Stimulated activated CD8-positive, alpha-beta memory T cell treated with anti-CD3 and anti-CD28 coated beads, Interleukin-15, amount 100 ng/mL, for 48 hours (primary cell): ENCODE measurements around the gene CNTNAP2.
A peak's percentile ranks its signal among the peaks of the same experiment; 100 is the strongest.
"Not testable (repeated sequence)": the region's sequence is repeated elsewhere in the genome, so short reads cannot be mapped to it uniquely, and the experiment has no call there.

Experiments used
- DNase-seq, 2 donors: peaks; one replicate each; pipeline ENCODE4 v3.0.0-alpha.2; 2020; ENCODE audit warnings: low read depth in 2 of 2

Gene CNTNAP2

DNA sequence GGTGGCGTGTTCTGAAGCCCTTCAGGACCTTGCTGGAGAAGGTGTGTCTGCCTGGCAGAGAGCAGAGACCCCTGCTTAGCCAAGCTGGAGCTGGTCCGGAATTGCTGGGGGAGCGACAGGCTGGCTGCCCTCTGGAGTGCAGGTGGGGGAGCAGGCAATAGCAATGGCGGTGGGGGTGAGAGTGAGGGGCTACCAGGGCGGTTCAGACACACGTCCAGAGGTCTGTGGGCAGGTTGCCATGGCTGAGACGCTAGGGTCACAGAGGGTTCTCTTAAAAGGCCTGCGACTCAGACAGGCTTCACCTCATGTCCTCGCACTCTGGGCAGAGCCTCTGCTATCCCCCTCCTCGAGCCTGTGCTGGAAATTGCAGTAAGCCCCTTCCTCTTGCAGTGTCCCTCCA lies 2144.9 kb downstream of the CNTNAP2 start:
- no peak for DNase-seq

DNA sequence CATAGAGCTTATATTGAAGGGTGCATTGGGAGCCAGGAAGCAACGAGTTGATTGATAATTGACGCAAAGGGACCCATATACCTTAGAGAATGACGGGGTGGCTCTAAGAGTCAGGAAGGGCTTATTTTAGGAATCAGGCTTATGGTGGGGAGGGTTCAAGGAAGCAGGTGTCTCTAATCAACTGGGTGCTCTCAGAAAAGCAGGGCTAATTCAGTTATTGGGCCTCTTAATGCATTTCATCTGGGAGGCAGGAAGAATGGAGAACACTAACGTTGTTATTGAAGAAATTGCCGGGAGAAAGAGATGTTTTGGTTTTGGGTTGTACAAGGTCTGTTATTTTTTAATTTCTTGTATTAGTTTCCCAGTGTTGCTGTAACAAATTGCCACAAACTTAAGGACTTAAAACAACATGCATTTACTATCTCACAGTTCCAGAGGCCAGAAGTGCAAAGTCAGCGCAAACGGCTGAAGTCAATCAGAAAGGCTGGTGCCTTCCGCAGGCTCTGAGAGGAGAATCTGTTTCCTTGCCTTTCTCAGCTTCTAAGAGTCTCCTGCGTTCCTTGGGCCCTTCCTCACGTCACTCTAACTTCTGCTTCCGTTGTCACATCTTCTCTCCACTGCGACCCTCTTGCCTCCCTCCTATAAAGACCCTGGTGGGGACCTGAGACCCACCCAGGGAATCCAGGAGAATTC lies 2145.5 kb downstream of the CNTNAP2 start:
- no peak for DNase-seq

DNA sequence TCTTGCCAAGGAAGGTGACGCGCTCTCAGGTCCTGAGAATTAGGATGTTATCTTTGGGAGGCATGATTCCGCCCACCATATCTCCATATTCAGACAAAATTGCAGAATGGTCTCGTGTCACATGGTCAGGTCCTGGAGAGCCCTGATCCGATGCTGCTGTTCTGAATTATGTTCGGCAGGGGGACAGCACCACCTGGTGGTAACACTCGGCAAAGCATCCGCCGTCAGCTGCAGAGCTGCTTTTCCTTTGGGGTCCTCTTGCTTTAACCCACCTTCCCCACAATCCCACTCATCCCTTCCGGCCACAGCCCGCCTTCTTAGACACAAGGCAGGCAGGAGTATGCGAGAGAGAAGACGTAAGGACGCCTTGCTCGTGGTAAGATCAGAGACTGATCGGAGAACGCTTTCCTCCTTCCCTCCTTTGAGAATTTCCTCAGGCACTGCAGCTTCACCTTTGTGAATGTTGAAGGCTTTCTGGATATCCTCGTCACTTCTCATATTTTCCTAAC lies 2146.2 kb downstream of the CNTNAP2 start:
- peak; percentile 18 to 40 for DNase-seq

DNA sequence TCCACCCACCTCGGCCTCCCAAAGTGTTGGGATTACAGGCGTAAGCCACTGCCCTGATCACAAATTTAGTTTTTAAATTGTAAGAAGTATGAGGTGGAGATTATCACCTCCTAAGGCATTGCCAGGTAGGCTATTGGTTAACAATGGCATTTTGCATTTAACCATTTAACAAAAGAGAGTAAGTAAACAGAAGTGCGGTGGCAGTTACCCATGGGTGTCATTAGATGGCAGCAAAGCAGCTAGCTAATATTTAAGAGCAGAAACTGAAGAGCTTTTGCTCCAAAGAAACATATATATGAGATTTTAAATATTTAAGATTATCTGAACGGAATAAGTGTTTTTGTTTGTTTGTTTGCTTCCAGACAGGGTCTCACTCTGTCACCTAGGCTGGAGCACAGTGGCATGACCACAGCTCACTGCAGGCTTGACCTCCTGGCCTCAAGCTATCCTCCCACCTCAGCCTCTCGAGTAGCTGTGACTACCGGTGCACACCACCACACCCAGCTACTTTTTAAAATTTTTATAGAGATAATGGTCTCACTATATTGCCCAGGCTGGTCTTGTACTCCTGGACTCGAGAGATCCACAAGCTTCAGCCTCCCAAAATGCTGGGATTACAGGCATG lies 2148.4 kb downstream of the CNTNAP2 start:
- DNase-seq = no peak

DNA sequence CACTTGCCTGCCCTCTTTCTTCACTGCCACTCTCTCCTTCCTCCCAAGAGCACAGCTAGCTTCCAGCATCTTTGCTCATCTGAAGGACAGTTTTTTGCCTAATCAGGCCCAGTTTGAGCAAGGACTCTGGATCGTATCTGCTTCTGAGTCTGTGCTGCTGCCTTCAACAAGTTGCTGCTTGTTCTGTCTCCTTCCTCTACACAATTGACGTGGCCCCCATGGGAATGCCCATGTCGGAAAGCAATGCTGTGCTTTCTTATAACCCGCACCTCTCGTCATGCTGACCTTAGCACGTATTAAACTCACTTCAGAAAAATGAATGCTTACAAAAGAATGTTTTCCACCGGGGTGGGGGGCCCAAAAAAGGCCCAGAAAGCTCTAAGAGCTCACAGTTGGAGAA lies 2149.3 kb downstream of the CNTNAP2 start:
- no peak for DNase-seq

DNA sequence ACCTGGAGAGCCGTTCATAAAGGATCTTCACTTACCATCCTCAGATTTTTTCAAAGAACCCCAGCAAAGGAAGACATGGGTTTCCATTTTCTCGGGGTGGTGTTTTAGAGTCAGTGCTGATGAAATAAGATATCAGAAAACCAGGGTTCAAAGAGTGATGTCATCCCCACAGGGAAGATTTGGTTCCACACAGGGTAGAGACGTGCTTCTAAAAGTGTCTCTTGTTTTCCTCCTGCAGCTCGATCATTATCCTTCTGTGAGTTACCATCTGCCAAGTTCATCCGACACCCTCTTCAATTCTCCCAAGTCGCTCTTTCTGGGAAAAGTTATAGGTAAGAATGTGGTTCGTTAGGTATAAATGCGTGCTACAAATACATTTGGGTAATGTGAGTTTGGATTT lies 2150.2 kb downstream of the CNTNAP2 start:
- no peak for DNase-seq

DNA sequence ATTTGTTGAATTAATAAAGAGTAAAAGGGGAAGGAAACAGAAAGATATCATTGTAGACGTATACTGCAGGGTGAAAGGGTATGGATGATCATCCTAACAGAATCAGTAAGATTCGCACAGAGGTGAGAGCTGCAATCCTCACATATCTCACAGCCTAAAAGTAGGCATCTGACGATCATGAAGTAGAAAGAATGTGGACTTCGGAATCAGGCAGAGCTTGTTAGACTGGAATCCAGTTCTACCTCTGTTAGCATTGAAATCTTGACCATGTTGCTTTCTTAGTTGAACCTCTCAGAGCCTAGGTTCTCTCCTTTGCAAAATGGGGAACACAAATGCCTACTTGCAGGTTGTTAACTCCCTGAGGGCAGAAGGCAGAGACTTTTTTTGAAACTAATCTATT lies 2154.0 kb downstream of the CNTNAP2 start:
- no peak for DNase-seq

DNA sequence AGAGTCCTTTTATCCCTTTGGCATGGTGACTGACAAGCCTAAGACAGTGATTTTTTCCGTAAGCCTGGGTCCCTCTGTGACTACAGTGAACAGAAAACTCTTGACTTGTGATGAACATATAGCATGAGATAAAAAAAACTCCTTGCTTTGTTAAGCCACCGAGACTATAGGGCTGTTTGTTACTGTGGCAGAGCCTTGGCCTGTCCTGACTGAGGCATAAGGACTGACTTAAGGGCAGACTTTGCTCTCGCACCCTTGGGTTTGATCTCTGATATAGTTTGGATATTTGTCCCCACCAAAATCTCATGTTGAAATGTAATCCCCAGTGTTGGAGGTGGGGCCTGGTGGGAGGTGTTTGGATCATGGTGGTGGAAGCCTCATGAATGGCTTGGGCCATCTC lies 2157.5 kb downstream of the CNTNAP2 start:
- no peak for DNase-seq

DNA sequence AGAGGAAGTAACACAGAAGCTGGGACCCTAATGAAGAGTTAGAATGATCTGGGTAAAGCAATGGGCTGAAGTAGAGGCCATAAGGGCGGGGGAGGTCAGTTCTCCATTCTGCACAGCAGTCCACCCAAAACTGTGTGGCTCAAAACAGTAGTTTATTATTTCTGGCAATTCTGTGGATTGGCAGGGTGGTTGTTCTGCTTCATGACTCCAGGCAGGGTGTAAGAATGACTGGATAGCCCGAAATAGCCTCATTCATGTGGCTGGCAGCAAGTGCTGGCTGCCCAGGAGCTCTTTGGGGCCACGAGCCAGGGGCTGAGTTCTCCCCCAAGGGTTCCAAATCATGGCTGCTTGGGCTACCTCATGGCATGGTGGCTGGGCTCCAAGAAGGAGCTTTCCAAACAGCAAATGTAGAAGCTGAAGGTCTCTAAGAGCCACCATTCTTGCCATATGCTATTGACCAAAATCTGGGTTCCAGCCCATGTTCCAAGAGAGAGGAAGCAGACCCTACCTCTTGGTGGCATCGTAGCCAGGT lies 2158.8 kb downstream of the CNTNAP2 start:
- DNase-seq = no peak

DNA sequence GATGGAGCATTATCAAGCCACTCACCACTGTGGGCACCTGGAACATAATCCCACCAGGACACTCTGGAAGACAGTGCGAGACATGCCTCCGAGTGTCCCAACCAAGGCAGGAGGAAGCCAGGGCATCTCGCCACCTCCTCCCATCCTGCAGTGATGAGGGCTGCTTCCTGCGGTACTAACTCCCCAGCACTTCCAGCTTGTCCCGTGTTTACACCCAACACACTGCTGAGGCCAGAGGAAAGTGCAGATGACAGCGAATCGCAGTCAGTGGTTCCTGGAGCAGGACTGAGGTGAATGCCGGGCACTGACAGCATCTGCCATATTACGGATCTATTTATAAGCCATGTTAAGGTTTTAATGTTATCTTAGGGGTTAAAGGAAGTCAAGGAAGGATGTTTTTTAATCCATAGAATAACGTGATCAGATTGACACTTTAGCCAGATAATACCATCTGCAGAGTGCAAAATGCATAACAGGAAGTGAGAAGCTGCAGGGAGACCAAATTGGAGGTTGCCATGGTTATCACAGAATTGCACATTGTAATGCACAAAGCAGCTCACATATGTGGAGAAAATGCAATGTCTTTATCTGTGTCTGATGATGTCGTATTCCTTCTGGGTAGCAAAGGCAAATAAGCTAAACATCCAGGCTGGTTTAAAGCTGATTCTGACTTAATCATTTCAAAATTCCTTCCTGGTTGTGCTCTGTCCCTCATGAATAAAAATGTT lies 2159.9 kb downstream of the CNTNAP2 start:
- DNase-seq = no peak

DNA sequence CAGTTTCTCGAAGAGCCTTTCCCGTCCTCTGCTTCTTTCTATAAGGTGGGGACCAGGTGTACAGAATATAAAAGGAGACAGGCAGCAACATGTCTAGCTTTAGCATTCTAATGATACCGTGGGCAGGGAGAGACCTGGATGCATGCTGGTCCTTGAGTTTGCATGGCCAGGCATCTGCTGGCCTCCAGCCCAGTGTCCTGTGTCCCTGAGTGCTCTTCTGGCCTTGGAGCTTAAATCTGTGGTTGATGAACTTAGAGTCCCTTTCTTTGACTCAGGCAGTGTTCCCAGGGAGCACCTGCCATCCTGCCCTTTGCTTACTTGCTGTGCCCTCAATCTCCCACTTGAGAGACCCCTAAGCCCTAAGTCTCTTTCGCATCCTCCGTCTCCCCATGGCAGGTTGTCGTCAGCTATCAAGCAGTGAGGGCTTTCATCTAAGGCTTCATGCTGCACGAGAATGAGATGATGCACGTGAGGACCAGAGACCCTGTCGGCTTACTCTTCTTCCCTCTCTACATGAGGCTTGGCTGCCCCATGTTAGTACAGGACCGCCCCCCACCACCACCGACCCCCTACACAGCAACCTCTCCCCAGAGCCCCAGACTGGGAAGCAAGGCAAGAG lies 2160.6 kb downstream of the CNTNAP2 start:
- DNase-seq = no peak

DNA sequence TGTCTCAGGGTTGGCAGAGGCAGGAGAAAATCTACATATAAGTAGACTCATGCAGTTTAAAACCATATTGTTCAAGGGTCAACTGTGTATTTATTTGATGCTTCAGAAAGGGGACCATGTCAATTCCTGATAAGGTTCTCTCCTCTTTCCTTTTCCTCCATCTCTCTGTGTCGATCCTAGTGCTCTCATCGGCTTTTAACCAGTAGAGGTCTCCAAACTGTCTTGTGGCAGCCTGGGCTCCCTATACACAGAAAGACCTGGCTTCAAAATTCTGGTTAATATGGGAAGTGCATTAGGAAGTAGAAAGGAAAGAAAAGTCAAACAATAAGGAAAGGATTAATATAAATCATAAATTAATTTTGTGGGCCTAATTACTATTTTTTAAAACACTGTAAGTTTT lies 2169.5 kb downstream of the CNTNAP2 start:
- no peak for DNase-seq

DNA sequence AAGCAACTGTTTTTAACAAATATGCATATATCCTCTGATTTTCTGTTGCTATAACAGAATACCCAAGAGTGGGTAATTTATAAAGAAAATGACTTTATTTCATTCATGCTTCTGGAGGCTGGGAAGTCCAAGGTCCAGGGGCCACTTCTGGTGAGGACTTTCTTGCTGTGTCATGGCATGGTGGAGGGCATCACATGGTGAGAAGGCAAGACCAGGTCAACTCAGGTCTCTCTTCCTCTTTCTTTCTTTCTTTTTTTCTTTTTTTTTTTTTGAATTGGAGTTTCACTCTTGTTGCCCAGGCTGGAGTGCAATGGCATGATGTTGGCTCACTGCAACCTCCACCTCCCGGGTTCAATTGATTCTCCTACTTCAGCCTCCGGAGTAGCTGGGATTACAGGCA lies 2170.9 kb downstream of the CNTNAP2 start:
- DNase-seq = no peak

DNA sequence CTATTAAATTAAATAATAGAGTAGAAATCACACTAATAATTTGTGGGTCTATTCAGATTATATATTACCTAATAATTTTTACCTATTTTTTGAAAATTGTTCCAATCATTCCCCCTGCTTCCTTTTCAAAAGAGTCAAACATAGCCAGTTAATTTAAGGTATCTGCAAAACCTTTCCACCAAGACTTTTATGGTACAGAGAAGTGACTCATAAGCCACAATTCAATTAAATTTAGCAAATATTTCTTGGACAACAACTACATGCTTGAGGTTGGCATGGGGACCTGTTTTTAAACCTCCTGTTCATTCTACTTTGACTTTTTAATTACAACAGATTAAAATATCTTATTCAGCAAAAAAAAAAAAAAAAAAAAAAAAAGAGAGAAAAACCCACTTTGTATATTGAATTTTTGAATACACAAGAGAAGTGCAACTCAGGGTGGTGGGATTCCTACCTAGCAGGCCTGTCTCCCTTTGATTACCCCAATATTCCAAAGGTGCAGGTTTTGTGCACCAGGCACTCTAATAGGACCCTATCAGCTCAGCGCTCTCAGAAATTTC lies 2172.1 kb downstream of the CNTNAP2 start:
- DNase-seq = no peak

DNA sequence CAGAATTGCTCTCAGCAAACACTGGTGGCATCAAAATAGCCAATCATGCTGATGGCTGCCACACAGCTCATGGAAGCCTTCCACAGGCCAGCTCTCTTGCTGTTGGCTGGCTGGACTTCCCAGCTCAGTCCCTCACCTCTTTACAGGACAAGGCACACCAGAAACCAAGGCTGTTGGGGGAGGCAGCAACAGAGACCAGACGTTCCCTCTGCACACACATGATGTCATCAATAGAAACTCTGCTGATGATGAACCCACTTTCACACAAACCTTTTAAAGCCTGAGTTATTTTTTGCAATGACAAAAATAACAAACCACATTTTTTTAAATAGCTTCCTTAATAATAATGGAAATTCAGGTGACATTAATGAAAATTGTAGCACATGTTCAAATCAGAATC lies 2173.0 kb downstream of the CNTNAP2 start:
- DNase-seq = no peak

DNA sequence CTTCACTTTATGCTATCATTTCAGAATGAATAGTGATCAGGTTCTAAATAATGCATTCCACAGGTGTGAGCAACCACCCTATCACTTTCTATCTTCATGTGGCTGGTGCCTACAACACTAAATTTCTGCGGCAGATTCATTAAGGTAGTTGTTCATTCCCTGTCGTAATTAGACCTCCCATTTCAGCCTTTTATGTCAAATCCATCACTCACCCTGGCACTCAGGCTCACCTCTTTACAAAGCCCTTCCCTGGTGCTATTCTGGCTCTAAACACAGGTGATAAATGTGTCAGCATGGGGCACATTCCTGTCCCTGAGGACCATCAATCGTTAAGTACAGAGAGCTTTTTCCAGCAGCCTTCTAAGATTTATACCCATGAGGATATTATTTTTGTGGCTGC lies 2173.9 kb downstream of the CNTNAP2 start:
- no peak for DNase-seq

DNA sequence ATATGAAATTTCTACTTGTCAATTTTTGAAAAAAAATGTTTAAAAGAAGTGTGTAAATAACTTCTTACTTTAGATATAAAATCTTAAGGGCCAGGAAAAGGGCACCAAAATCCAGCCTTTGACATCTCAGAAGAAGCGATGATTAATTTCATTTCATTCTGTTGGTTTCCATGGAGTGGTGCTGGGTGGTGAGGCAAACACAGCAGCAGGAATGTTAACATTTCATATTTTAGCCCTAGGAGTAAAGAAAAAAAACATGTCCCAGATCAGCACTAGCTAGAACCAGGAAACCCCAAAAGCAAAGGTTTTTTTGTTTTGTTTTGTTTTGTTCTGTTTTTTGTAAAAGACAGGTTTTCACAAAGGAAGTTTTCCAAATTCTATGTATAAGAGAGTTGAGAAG lies 2175.2 kb downstream of the CNTNAP2 start:
- DNase-seq = no peak

DNA sequence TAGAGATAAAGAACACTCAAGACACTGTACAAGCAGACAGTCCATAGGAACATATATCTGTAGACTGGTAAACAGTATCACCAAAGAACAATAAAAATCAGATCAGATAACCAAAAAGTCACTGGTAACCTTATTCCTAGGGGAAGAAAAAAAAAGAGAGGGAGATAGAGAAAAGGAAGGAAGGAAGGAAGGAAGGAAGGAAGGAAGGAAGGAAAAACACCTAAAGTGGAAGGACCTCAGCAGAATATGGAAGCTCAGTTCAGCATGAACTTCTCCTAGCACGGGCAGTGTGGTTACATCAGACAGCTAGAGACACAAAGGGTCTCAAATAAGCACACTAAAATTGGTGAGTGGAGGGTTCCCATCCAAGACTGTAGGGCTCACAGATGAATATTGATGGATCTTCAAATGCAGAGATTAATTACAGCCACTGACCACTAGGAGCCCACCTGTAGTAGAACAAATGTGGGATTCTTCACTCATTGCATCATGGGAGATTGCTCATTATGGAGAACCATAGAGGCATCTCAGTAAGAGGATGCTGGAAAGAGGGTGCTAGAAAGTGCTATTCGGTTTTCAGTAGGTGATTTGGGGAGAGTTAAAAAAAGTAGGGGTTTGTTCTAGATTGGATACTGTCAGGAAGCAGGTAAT lies 2180.5 kb downstream of the CNTNAP2 start:
- no peak for DNase-seq

DNA sequence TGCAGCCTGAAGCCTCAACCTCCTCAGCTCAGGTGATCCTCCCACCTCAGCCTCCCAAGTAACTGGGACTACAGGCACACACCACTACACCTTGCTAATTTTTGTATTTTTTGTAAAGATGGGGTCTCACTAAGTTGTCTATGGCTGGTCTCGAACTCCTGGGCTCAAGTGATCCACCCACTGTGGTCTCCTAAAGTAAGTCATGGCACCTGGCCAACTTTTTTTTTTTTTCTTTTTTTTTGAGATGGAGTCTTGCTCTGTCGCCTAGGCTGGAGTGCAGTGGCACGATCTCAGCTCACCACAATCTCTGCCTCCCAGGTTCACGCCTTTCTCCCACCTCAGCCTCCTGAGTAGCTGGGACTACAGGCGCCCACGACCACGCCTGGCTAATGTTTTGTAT lies 2182.2 kb downstream of the CNTNAP2 start:
- not testable (repeated sequence) for DNase-seq

DNA sequence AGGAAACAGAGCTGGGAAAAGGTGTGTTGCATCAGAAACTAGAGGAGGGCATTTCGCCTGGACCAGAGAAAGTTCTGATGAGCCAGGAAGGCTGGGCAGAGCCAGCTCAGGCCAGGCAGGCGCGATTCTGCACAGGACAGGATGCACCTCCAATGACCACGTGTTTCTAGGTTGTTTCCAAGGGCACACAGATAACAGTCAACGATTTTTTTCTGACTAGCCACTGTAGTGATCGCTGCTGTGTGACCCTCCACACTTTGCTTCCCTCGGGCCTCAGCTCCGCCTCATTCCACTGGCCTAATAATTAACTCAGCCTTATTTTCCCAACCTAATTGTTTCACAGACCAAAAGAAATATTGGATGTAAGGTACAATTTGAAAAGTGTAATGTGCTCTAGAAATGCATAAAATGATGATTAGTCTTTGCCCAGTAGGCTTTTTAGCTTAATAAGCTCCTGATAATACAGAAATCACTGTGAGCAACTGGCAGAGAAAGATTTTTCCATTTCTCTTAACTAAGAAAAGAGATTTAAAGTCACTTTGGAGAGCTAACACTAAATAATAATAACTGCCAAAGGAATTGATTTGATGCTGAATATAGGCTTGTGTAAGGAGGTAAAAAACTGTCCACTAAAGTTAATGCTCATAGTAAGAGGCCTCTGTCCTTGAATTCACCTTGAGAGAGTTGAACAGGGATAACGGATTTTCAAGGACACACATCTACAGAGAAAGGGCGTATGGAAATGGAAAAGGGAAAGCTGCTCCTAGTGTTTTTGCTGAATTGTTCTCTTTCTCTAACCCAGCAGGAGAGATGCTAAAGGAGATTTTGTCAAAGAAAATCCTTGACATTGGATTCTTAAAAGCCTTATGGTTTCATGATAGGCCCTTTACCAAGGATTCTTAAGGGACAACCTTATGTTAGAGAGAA lies 2183.0 kb downstream of the CNTNAP2 start:
- no peak for DNase-seq
